H1 (cell line): ENCODE measurements around the gene PLEKHO1. TPM values are rescaled to one million over a fixed set of nuclear protein-coding genes. Genes with fewer than 3 reads are reported as not detected.

ENCODE experiments used
- CTCF ChIA-PET: fragments of 300-600 bp; sonication (Branson Sonifier 250); formaldehyde crosslinking; loops from one replicate; lab custom pipeline; 2021; ENCODE audit not compliant: partially characterized antibody; lab: Charles Lee
- POLR2A ChIA-PET: fragments of 300-600 bp; sonication (Branson Sonifier 250); formaldehyde crosslinking; loops from one replicate; lab custom pipeline; 2021; ENCODE audit warnings: inconsistent platforms; ENCODE audit not compliant: partially characterized antibody; lab: Charles Lee
- DNase-seq, 2 experiments: peaks; one replicate each; pipeline versions ENCODE4 v3.0.0 to v3.0.0-alpha.2; 2010 to 2022; ENCODE audit warnings: low spot score in 2 of 2, low read depth in 1 of 2, mixed read lengths in 1 of 2
- FAIRE-seq: peaks from 2 replicates; lab custom pipeline; 2011; peaks lifted over from hg19 to GRCh38; lab: Jason Lieb, UNC
- H2AFZ ChIP-seq: 2 replicates; pipeline ENCODE4 v1.8.1; 2012; ENCODE audit warnings: low read length, inconsistent platforms
- H2AK5ac ChIP-seq: 2 replicates; pipeline ENCODE4 v1.6.1; 2013; ENCODE audit warnings: low read depth, low read length
- H2BK120ac ChIP-seq: replicated peaks from 2 replicates; pipeline ENCODE3; 2013; ENCODE audit warnings: low read depth, low read length, inconsistent platforms
- H2BK12ac ChIP-seq: 2 replicates; pipeline ENCODE4 v1.6.1; 2013; ENCODE audit warnings: low read depth, low read length
- H2BK15ac ChIP-seq: 2 replicates; pipeline ENCODE4 v1.6.1; 2013; ENCODE audit warnings: low read length
- H2BK20ac ChIP-seq: 2 replicates; pipeline ENCODE4 v1.6.1; 2013; ENCODE audit warnings: low read length
- H2BK5ac ChIP-seq: 2 replicates; pipeline ENCODE4 v1.6.1; 2013; ENCODE audit warnings: low read depth, low read length
- H3K14ac ChIP-seq: 2 replicates; pipeline ENCODE4 v1.6.1; 2013; ENCODE audit warnings: inconsistent platforms; ENCODE audit not compliant: insufficient read length
- H3K18ac ChIP-seq: 2 replicates; pipeline ENCODE4 v1.6.1; 2013; ENCODE audit warnings: low read length; ENCODE audit errors: extremely low read depth
- H3K23ac ChIP-seq: 2 replicates; pipeline ENCODE4 v1.6.1; 2013; ENCODE audit warnings: inconsistent platforms; ENCODE audit not compliant: insufficient read length
- H3K23me2 ChIP-seq: 2 replicates; pipeline ENCODE4 v1.6.1; 2013; ENCODE audit warnings: low read depth, low read length
- H3K27ac ChIP-seq: 2 replicates; pipeline ENCODE4 v1.6.1; 2011; ENCODE audit warnings: low read depth, low read length, inconsistent platforms
- H3K27me3 ChIP-seq, 4 experiments: replicated peaks in 1 of 4; 1 replicate in 1 of 4; 2 replicates in 3 of 4; pipeline versions ENCODE4 v1.6.1 to v1.8.1; 2011 to 2013; ENCODE audit warnings: low read length in 3 of 4, mild to moderate bottlenecking in 3 of 4, inconsistent platforms in 2 of 4, mixed read lengths in 2 of 4, moderate library complexity in 1 of 4; ENCODE audit not compliant: control insufficient read depth in 3 of 4, insufficient read depth in 3 of 4; ENCODE audit errors: extremely low read depth in 1 of 4
- H3K36me3 ChIP-seq, 4 experiments: 2 replicates each; pipeline versions ENCODE4 v1.6.1 to v1.8.1; 2011 to 2013; ENCODE audit warnings: mild to moderate bottlenecking in 4 of 4, low read length in 3 of 4, moderate library complexity in 2 of 4, control low read depth in 1 of 4, inconsistent platforms in 1 of 4; ENCODE audit not compliant: insufficient read depth in 4 of 4, control insufficient read depth in 2 of 4
- H3K4ac ChIP-seq: replicated peaks from 2 replicates; pipeline ENCODE3; 2013; ENCODE audit warnings: low read length, low read depth, mixed read lengths, inconsistent platforms; ENCODE audit not compliant: insufficient read length
- H3K4me1 ChIP-seq, 4 experiments: replicated peaks in 1 of 4; 1 replicate in 1 of 4; 2 replicates in 3 of 4; pipeline versions ENCODE4 v1.6.1 to v1.8.1; 2011 to 2013; ENCODE audit warnings: low read length in 3 of 4, inconsistent platforms in 2 of 4, mixed read lengths in 1 of 4; ENCODE audit not compliant: insufficient read depth in 4 of 4, control insufficient read depth in 3 of 4
- H3K4me2 ChIP-seq, 2 experiments: 2 replicates each; pipeline versions ENCODE4 v1.6.1 to v1.8.1; 2011 to 2013; ENCODE audit warnings: low read depth in 2 of 2, low read length in 2 of 2, control low read depth in 1 of 2, inconsistent platforms in 1 of 2, mild to moderate bottlenecking in 1 of 2; ENCODE audit not compliant: insufficient read depth in 1 of 2
- H3K4me3 ChIP-seq, 4 experiments: fragments of 200-600, 300-600 bp in 1 of 4; sonication (generic), shearing (Covaris generic), sonication (Bioruptor Twin) in 1 of 4; 2 replicates each; pipeline versions ENCODE4 v1.5.1 to v1.8.1; 2011 to 2016; ENCODE audit warnings: low read length in 4 of 4, low read depth in 3 of 4, control low read depth in 2 of 4, inconsistent platforms in 2 of 4, mild to moderate bottlenecking in 2 of 4, mixed read lengths in 1 of 4, moderate library complexity in 1 of 4; ENCODE audit not compliant: insufficient read depth in 2 of 4; ENCODE audit errors: extremely low read depth in 1 of 4
- H3K56ac ChIP-seq: replicated peaks from 2 replicates; pipeline ENCODE3; 2013; ENCODE audit warnings: low read depth, mild to moderate bottlenecking, mixed read lengths, low read length, inconsistent platforms; ENCODE audit not compliant: insufficient read length
- H3K79me1 ChIP-seq: 2 replicates; pipeline ENCODE4 v1.6.1; 2013; ENCODE audit warnings: low read depth, low read length, control low read depth
- H3K79me2 ChIP-seq, 2 experiments: 2 replicates each; pipeline versions ENCODE4 v1.6.1 to v1.8.1; 2012 to 2013; ENCODE audit warnings: low read length in 2 of 2, mild to moderate bottlenecking in 2 of 2, inconsistent platforms in 1 of 2; ENCODE audit not compliant: insufficient read depth in 2 of 2, control insufficient read depth in 1 of 2
- H3K9ac ChIP-seq, 4 experiments: replicated peaks in 1 of 4; 1 replicate in 1 of 4; 2 replicates in 3 of 4; pipeline versions ENCODE4 v1.6.1 to v1.8.1; 2011 to 2013; ENCODE audit warnings: low read depth in 3 of 4, low read length in 3 of 4, control low read depth in 2 of 4, mild to moderate bottlenecking in 2 of 4, moderate library complexity in 2 of 4, inconsistent platforms in 1 of 4; ENCODE audit errors: extremely low read depth in 1 of 4
- H3K9me3 ChIP-seq, 2 experiments: 2 replicates each; pipeline versions ENCODE4 v1.6.1 to v1.8.1; 2012 to 2013; ENCODE audit warnings: mild to moderate bottlenecking in 2 of 2, moderate library complexity in 2 of 2, control low read depth in 1 of 2, inconsistent platforms in 1 of 2, low read depth in 1 of 2, low read length in 1 of 2, mixed read lengths in 1 of 2; ENCODE audit not compliant: insufficient read depth in 2 of 2
- H4K20me1 ChIP-seq, 2 experiments: replicated peaks in 1 of 2; 2 replicates each; pipeline versions ENCODE3 to v1.8.1; 2011 to 2013; ENCODE audit warnings: inconsistent platforms in 2 of 2, low read length in 2 of 2, mild to moderate bottlenecking in 1 of 2; ENCODE audit not compliant: insufficient read depth in 2 of 2, control insufficient read depth in 1 of 2
- H4K5ac ChIP-seq: 2 replicates; pipeline ENCODE4 v1.6.1; 2013; ENCODE audit warnings: low read length, low read depth, mixed read lengths, inconsistent platforms; ENCODE audit not compliant: insufficient read length
- H4K8ac ChIP-seq: 2 replicates; pipeline ENCODE4 v1.8.0; 2013; ENCODE audit warnings: mild to moderate bottlenecking, moderate library complexity, low read length, inconsistent platforms; ENCODE audit not compliant: insufficient read depth; ENCODE audit errors: extremely low read depth
- H4K91ac ChIP-seq: replicated peaks from 2 replicates; pipeline ENCODE3; 2013; ENCODE audit warnings: low read length, mixed read lengths, inconsistent platforms; ENCODE audit not compliant: insufficient read length
- POLR2A ChIP-seq, 2 experiments: IDR thresholded peaks; 1 replicate in 1 of 2; 2 replicates in 1 of 2; pipeline ENCODE4 v1.6.1; 2011; ENCODE audit warnings: low read depth in 2 of 2, low read length in 2 of 2, mild to moderate bottlenecking in 2 of 2; ENCODE audit errors: control extremely low read depth in 1 of 2
- TAF7 ChIP-seq: optimal IDR thresholded peaks from 2 replicates; pipeline ENCODE3; 2011; ENCODE audit warnings: low read depth, mild to moderate bottlenecking, inconsistent platforms, low read length, moderate library complexity, borderline replicate concordance
- WGBS, 2 experiments: shearing (Covaris generic) in 1 of 2; methylation state at CpG; one replicate each; pipeline versions ENCODE4 v1.1.6 to v1.1.7; 2013 to 2015; ENCODE audit warnings: low lambda C conversion rate in 2 of 2, mixed read lengths in 2 of 2, inconsistent platforms in 1 of 2, low coverage in 1 of 2, missing lambda C conversion rate in 1 of 2; ENCODE audit not compliant: insufficient replicate concordance in 2 of 2, insufficient coverage in 1 of 2, insufficient read length in 1 of 2; ENCODE audit errors: extremely low coverage in 1 of 2, missing lambda C conversion rate in 1 of 2; 5-methylcytosine and 5-hydroxymethylcytosine counted together
- polyA plus RNA-seq, 7 experiments: library from polyadenylated mRNA; depleted of rRNA in 3 of 7; stranded (reverse) in 5 of 7; unstranded in 2 of 7; fragments of >200 nt in 5 of 7; fragments of 200-250 nt in 2 of 7; gene quantifications; 1 replicate in 5 of 7; 2 replicates in 1 of 7; 4 replicates in 1 of 7; pipeline versions ENCODE4 v1.2.1 to v1.2.3, GENCODE V29; 2011 to 2013; ENCODE audit warnings: missing spikeins in 2 of 7, mixed read lengths in 2 of 7
- total RNA-seq: library from RNA; stranded (reverse); fragmentation: NEBNext Ultra II Directional; extraction: Animal tissue kit (Norgen Biotek cat#: 25700); gene quantifications from 2 replicates; pipeline ENCODE4 v1.2.1, GENCODE V29; 2021

The PLEKHO1 gene
- total and polyA plus RNA-seq, 2 of the 8 experiments (the other 6 are each of a cell fraction or from before 2014, with no cell fraction given): 23.2 to 37.0 TPM

DNA sequence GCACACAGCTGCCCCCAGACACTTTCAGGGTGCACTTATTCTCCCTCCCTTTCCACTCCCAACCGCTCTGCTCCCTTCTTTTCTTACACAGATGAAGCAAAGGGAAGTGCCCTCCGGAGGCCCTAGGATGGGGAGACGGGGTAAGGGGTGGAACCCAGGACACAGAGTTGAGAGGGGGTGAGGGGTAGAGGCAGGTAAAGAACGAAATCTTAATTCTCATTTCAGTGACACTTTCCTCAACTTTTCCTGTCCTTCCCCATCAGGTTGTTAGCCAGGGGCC is 12.8 kb downstream of the PLEKHO1 start:
- Histone ChIP-seq H3K27ac (peak overlapping the region; percentile 98), H4K8ac (0 out of 2 replicates have a peak overlapping the region, but pooled peaks have one; percentile 30), H3K14ac (no peak overlapping the region), H3K18ac (peak overlapping the region; percentile 80), H2BK5ac (peak overlapping the region; percentile 93), H4K91ac (peak overlapping the region; percentile 47), H3K9me3 (no peaks in the 10 kb centered on the region), H3K4me2 (peak overlapping the region; percentile 62 to 77), H3K36me3 (peaks cover 13 to 20% (median 15%) of the 10 kb centered on the region in 4 experiments), H3K4me1 (peaks cover 12 to 30% (median 20%) of the 10 kb centered on the region in 4 experiments), H3K23me2 (peaks cover 11% of the 10 kb centered on the region; the same call in 1 of the 2 replicates), H2BK120ac (peak overlapping the region; percentile 48), H3K23ac (no peak overlapping the region), H2BK20ac (peak overlapping the region; percentile 83; the same call in 1 of the 2 replicates), H4K20me1 (no peaks in the 10 kb centered on the region), H3K79me2 (no peaks in the 10 kb centered on the region), H3K4me3 (peak overlapping the region; percentile 12 to 55 (median 46); a peak in 6 of 8 replicates), H2AFZ (no peak overlapping the region), H2BK15ac (peak overlapping the region; percentile 53; the same call in 1 of the 2 replicates), H3K4ac (no peak overlapping the region), H4K5ac (peak overlapping the region; percentile 14), H3K79me1 (no peaks in the 10 kb centered on the region), H2BK12ac (peak overlapping the region; percentile 86; the same call in 1 of the 2 replicates), H2AK5ac (0 out of 2 replicates have a peak overlapping the region, but pooled peaks have one; percentile 77), H3K9ac (peak overlapping the region in 3 of 4 experiments; percentile 69 to 90 (median 89); a peak in 6 of 7 replicates), H3K56ac (peak overlapping the region; percentile 18), H3K27me3 (no peaks in the 10 kb centered on the region)
- DNase-seq (peak in 1 of 2 experiments; percentile 51), FAIRE-seq (no peak)
- TF ChIP-seq POLR2A (IDR thresholded peaks at IDR 0.05; ENCODE audit: control extremely low read depth in 1 of 2, low read depth in 2 of 2, low read length in 2 of 2) (peak in 1 of 2 experiments; percentile 17; a peak in 1 of 3 replicates), TAF7 (no peak)
- POLR2A ChIA-PET: interaction anchor here (0.7 to 7.3 kb wide), 19 partner anchors 9 to 276 kb away, joined by 3 to 87 read pairs (median 6); partner anchors contain the start of genes ANP32E, PLEKHO1 and VPS45
- CTCF ChIA-PET: interaction anchor here (0.5 to 4.3 kb wide), 11 partner anchors 9 to 233 kb away, joined by 3 to 20 read pairs (median 6); partner anchors contain the start of gene PLEKHO1
- 13% methylated on average over 4 of the region's 4 CpGs; no CpG with 5 or more reads in 1 of the 2 experiments for WGBS, 2 experiments
